ENCODE results near the gene ADAM10.
"Not testable (repeated sequence)": the region's sequence is repeated elsewhere in the genome, so short reads cannot be mapped to it uniquely, and the experiment has no call there.

ADAM10 gene

GRCh38 chr15:58773024-58773423, 23.5 kb upstream of the ADAM10 start:
- H3K27me3 ChIP-seq (ENCODE audit: control insufficient read depth in 5 of 5, insufficient read depth in 4 of 5, low read length in 5 of 5) = no peaks in the 10 kb centered on the region
- H3K36me3 ChIP-seq (ENCODE audit: control insufficient read depth in 5 of 5, insufficient read depth in 5 of 5, low read length in 5 of 5) = no peaks in the 10 kb centered on the region
- peak overlapping the region; percentile 34 to 97 (median 87) for H3K4me3 ChIP-seq (ENCODE audit: low read depth in 1 of 5, low read length in 5 of 5)
- H3K9me3 ChIP-seq (ENCODE audit: control insufficient read depth in 5 of 5, low read length in 5 of 5) = no peaks in the 10 kb centered on the region
- no peak overlapping the region for H3K9ac ChIP-seq (ENCODE audit: low read length in 5 of 5)
- no peak overlapping the region for H3K27ac ChIP-seq (ENCODE audit: low read depth, low read length)
- peaks cover 8 to 39% (median 35%) of the 10 kb centered on the region in 5 donors for H3K4me1 ChIP-seq (ENCODE audit: control insufficient read depth in 5 of 5, insufficient read depth in 5 of 5, low read length in 5 of 5)

DNA sequence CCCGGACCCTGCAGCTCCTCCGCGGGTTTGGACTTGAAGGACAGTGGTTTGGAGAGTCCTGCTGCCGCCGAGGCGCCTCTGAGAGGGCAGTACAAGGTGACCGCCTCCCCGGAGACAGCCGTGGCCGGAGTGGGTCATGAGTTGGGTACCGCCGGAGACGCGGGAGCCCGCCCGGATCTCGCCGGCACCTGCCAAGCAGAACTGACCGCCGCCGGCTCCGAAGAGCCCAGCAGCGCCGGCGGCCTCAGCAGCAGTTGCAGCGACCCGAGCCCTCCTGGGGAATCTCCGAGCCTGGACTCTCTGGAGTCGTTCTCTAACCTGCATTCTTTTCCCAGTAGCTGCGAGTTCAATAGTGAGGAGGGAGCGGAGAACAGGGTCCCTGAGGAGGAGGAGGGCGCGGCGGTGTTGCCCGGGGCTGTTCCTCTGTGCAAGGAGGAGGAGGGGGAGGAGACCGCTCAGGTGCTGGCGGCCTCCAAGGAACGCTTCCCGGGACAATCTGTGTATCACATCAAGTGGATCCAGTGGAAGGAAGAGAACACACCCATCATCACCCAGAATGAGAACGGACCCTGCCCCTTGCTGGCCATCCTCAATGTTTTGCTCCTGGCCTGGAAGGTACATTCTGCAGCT, 22.2 kb upstream of the ADAM10 start:
- H3K36me3 ChIP-seq (ENCODE audit: control insufficient read depth in 5 of 5, insufficient read depth in 5 of 5, low read length in 5 of 5) = no peaks in the 10 kb centered on the region
- peaks cover 8 to 39% (median 35%) of the 10 kb centered on the region in 5 donors for H3K4me1 ChIP-seq (ENCODE audit: control insufficient read depth in 5 of 5, insufficient read depth in 5 of 5, low read length in 5 of 5)

DNA sequence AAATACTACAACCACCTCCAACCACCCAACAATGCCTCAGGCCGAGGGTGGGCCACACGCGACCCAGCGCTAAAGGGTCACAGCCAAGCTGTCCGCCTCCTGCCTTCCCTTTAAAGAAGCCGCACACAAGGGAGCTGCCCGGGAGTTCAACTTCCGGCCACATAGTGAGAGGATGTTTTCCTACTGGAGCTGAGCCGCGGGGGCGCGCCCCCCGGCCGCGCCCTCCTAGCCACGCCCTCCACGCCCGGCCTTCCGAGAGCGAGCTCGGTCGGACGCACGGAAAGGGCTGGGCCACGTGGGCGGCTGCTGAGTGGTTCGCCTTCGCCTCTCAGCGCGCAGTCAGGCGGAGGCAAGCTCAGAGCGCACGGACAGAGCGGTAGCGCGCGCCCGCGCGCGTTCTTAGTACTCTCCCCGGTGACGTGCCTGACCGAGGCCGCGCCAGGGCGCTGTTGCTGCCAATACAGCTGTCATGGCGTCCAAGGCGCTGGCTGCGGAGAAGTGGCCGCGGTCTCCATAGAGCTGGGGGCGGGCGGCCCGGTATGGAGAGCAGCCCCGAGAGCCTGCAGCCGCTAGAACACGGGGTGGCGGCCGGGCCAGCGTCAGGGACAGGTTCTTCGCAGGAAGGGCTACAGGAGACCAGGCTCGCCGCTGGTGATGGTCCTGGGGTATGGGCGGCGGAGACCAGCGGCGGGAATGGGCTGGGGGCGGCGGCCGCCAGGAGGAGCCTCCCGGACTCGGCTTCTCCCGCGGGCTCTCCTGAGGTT, 21.5 kb upstream of the ADAM10 start, which contains the start of gene MINDY2:
Gene MINDY2 (plus strand): TSS at position 446 of the 764 bp plus-strand sequence. CDS start 94 bp downstream, at position 540.
- H3K4me1 ChIP-seq (ENCODE audit: control insufficient read depth in 5 of 5, insufficient read depth in 5 of 5, low read length in 5 of 5) = peaks cover 8 to 39% (median 35%) of the 10 kb centered on the region in 5 donors

More for the DNA sequence above, 22.2 kb upstream of the ADAM10 start:
- H3K9ac ChIP-seq (ENCODE audit: low read length in 5 of 5) = peak overlapping the region in 4 of 5 donors; percentile 73 to 89 (median 82)
- peak overlapping the region; percentile 82 to 97 (median 88) for H3K4me3 ChIP-seq (ENCODE audit: low read depth in 1 of 5, low read length in 5 of 5)
- H3K27ac ChIP-seq (ENCODE audit: low read depth, low read length) = peak overlapping the region; percentile 94
- H3K9me3 ChIP-seq (ENCODE audit: control insufficient read depth in 5 of 5, low read length in 5 of 5) = no peaks in the 10 kb centered on the region
- no peaks in the 10 kb centered on the region for H3K27me3 ChIP-seq (ENCODE audit: control insufficient read depth in 5 of 5, insufficient read depth in 4 of 5, low read length in 5 of 5)

GRCh38 chr15:58770519-58770856, 21.0 kb upstream of the ADAM10 start:
- no peaks in the 10 kb centered on the region for H3K36me3 ChIP-seq (ENCODE audit: control insufficient read depth in 5 of 5, insufficient read depth in 5 of 5, low read length in 5 of 5)
- H3K4me3 ChIP-seq (ENCODE audit: low read depth in 1 of 5, low read length in 5 of 5) = peak overlapping the region; percentile 72 to 97 (median 88)
- H3K4me1 ChIP-seq (ENCODE audit: control insufficient read depth in 5 of 5, insufficient read depth in 5 of 5, low read length in 5 of 5) = peaks cover 8 to 39% (median 35%) of the 10 kb centered on the region in 5 donors
- no peaks in the 10 kb centered on the region for H3K9me3 ChIP-seq (ENCODE audit: control insufficient read depth in 5 of 5, low read length in 5 of 5)
- H3K27ac ChIP-seq (ENCODE audit: low read depth, low read length) = peak overlapping the region; percentile 94
- no peaks in the 10 kb centered on the region for H3K27me3 ChIP-seq (ENCODE audit: control insufficient read depth in 5 of 5, insufficient read depth in 4 of 5, low read length in 5 of 5)
- peak overlapping the region; percentile 30 to 84 (median 67) for H3K9ac ChIP-seq (ENCODE audit: low read length in 5 of 5)

More for the DNA sequence above, 21.5 kb upstream of the ADAM10 start, which contains the start of gene MINDY2:
- no peaks in the 10 kb centered on the region for H3K9me3 ChIP-seq (ENCODE audit: control insufficient read depth in 5 of 5, low read length in 5 of 5)
- H3K27me3 ChIP-seq (ENCODE audit: control insufficient read depth in 5 of 5, insufficient read depth in 4 of 5, low read length in 5 of 5) = no peaks in the 10 kb centered on the region
- H3K36me3 ChIP-seq (ENCODE audit: control insufficient read depth in 5 of 5, insufficient read depth in 5 of 5, low read length in 5 of 5) = no peaks in the 10 kb centered on the region
- peak within 1 kb of the TSS; percentile 94 for H3K27ac ChIP-seq (ENCODE audit: low read depth, low read length)
- peak within 1 kb of the TSS; percentile 82 to 97 (median 88) for H3K4me3 ChIP-seq (ENCODE audit: low read depth in 1 of 5, low read length in 5 of 5)
- H3K9ac ChIP-seq (ENCODE audit: low read length in 5 of 5) = peak within 1 kb of the TSS; percentile 30 to 89 (median 84)

DNA sequence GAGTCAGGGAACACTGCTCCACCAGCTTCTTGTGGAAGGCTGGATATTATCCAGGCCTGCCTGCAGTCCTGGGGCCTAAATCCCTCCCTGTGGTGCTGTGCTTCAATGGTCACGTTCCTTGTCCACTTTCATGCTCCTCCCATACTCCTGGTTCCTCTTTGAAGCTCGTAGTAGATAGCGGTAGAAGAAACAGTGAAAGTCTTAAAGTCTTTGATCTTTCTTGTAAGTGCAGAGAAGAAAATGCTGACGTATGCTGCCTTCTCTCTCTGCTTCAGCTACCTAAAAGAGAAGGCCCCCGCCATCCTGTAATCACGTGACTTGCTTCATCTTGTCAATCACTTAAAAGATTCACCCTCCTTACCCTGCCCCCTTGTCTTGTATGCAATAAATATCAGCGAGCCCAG, 19.1 kb upstream of the ADAM10 start:
- not testable (repeated sequence) for H3K27me3 ChIP-seq (ENCODE audit: control insufficient read depth in 5 of 5, insufficient read depth in 4 of 5, low read length in 5 of 5); H3K9me3 ChIP-seq (ENCODE audit: control insufficient read depth in 5 of 5, low read length in 5 of 5); H3K9ac ChIP-seq (ENCODE audit: low read length in 5 of 5); H3K36me3 ChIP-seq (ENCODE audit: control insufficient read depth in 5 of 5, insufficient read depth in 5 of 5, low read length in 5 of 5); H3K27ac ChIP-seq (ENCODE audit: low read depth, low read length); H3K4me3 ChIP-seq (ENCODE audit: low read depth in 1 of 5, low read length in 5 of 5)
- H3K4me1 ChIP-seq (ENCODE audit: control insufficient read depth in 5 of 5, insufficient read depth in 5 of 5, low read length in 5 of 5) = peaks cover 8 to 30% (median 28%) of the 10 kb centered on the region in 5 donors

GRCh38 chr15:58766290-58766689, 16.8 kb upstream of the ADAM10 start:
- peaks cover 3 to 10% (median 9%) of the 10 kb centered on the region in 5 donors for H3K4me1 ChIP-seq (ENCODE audit: control insufficient read depth in 5 of 5, insufficient read depth in 5 of 5, low read length in 5 of 5)
- no peak overlapping the region for H3K27ac ChIP-seq (ENCODE audit: low read depth, low read length)
- H3K27me3 ChIP-seq (ENCODE audit: control insufficient read depth in 5 of 5, insufficient read depth in 4 of 5, low read length in 5 of 5) = no peaks in the 10 kb centered on the region
- H3K9me3 ChIP-seq (ENCODE audit: control insufficient read depth in 5 of 5, low read length in 5 of 5) = no peaks in the 10 kb centered on the region
- no peak overlapping the region for H3K9ac ChIP-seq (ENCODE audit: low read length in 5 of 5)
- H3K36me3 ChIP-seq (ENCODE audit: control insufficient read depth in 5 of 5, insufficient read depth in 5 of 5, low read length in 5 of 5) = no peaks in the 10 kb centered on the region
- no peak overlapping the region for H3K4me3 ChIP-seq (ENCODE audit: low read depth in 1 of 5, low read length in 5 of 5)

- no peaks in the 10 kb centered on the region for H3K9me3 ChIP-seq (ENCODE audit: control insufficient read depth in 5 of 5, low read length in 5 of 5)
- no peaks in the 10 kb centered on the region for H3K36me3 ChIP-seq (ENCODE audit: control insufficient read depth in 5 of 5, insufficient read depth in 5 of 5, low read length in 5 of 5)
- H3K4me1 ChIP-seq (ENCODE audit: control insufficient read depth in 5 of 5, insufficient read depth in 5 of 5, low read length in 5 of 5) = no peaks in the 10 kb centered on the region
- no peaks in the 10 kb centered on the region for H3K27me3 ChIP-seq (ENCODE audit: control insufficient read depth in 5 of 5, insufficient read depth in 4 of 5, low read length in 5 of 5)
- no peak overlapping the region for H3K27ac ChIP-seq (ENCODE audit: low read depth, low read length)
- H3K9ac ChIP-seq (ENCODE audit: low read length in 5 of 5) = no peak overlapping the region
- H3K4me3 ChIP-seq (ENCODE audit: low read depth in 1 of 5, low read length in 5 of 5) = no peak overlapping the region
Observed at GRCh38 chr15:58764468-58764867, 15.0 kb upstream of the ADAM10 start.

DNA sequence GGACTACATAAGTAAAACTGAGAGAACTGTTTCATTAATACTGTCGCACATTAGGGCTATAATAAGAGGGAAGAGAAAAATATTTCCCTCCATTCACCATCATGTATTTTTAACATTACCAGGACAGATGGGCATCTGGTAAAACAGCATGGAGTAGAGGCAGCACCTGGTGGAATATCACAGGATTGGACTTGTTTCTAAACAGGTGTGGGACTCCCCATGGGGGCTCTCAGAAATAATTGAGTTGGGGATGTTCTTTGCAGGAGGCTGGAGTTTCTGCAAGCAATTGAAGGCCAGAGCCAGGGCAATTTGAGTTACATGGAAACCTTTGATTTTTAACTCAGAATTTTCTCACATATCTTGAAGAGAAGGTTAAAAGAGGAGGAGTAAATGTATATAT, 13.2 kb upstream of the ADAM10 start:
- Histone ChIP-seq H3K4me3 (ENCODE audit: low read depth in 1 of 5, low read length in 5 of 5) (no peak overlapping the region), H3K9ac (ENCODE audit: low read length in 5 of 5) (no peak overlapping the region), H3K36me3 (ENCODE audit: control insufficient read depth in 5 of 5, insufficient read depth in 5 of 5, low read length in 5 of 5) (no peaks in the 10 kb centered on the region), H3K27me3 (ENCODE audit: control insufficient read depth in 5 of 5, insufficient read depth in 4 of 5, low read length in 5 of 5) (no peaks in the 10 kb centered on the region), H3K9me3 (ENCODE audit: control insufficient read depth in 5 of 5, low read length in 5 of 5) (no peaks in the 10 kb centered on the region), H3K27ac (ENCODE audit: low read depth, low read length) (no peak overlapping the region), H3K4me1 (ENCODE audit: control insufficient read depth in 5 of 5, insufficient read depth in 5 of 5, low read length in 5 of 5) (no peaks in the 10 kb centered on the region)

DNA sequence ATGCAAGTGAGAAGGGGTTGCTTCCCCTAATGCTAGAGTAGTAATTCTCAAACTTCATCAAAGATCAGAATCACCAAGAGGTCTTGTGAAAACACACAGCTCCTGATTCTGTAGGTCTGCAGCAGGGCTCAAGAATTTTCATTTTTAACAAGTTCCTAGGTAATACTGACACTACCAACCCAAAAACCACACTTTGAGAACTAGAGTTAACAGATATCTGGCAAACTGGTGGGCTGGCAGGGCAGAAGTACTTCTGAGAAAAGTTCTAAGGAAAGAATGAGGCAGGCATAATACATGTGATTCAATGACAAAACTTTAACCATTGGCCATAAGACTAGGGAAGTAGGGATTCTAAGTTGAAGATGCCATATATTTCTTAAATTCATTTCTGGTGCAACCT, 12.8 kb upstream of the ADAM10 start:
- Histone ChIP-seq H3K36me3 (ENCODE audit: control insufficient read depth in 5 of 5, insufficient read depth in 5 of 5, low read length in 5 of 5) (no peaks in the 10 kb centered on the region), H3K27ac (ENCODE audit: low read depth, low read length) (no peak overlapping the region), H3K9me3 (ENCODE audit: control insufficient read depth in 5 of 5, low read length in 5 of 5) (no peaks in the 10 kb centered on the region), H3K27me3 (ENCODE audit: control insufficient read depth in 5 of 5, insufficient read depth in 4 of 5, low read length in 5 of 5) (no peaks in the 10 kb centered on the region), H3K9ac (ENCODE audit: low read length in 5 of 5) (no peak overlapping the region), H3K4me1 (ENCODE audit: control insufficient read depth in 5 of 5, insufficient read depth in 5 of 5, low read length in 5 of 5) (no peaks in the 10 kb centered on the region), H3K4me3 (ENCODE audit: low read depth in 1 of 5, low read length in 5 of 5) (no peak overlapping the region)

DNA sequence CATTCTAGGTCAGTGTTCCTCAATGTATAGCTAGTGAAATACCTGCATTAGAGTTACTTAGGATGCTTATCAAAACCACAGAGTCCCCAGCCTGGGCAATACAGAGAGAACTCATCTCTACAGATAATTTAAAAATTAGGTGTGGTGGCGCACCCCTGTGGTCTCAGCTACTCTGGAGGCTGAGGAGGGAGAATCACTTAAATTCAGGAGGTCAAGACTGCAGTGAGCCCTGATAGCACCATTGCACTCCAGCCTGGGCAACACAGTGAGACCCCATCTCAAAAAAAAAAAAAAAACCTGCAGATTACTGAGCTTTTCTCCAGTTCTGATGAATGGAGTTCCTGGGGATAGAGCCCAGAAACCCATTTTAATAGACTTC, 11.5 kb upstream of the ADAM10 start:
- Histone ChIP-seq H3K9ac (ENCODE audit: low read length in 5 of 5) (no peak overlapping the region), H3K4me1 (ENCODE audit: control insufficient read depth in 5 of 5, insufficient read depth in 5 of 5, low read length in 5 of 5) (no peaks in the 10 kb centered on the region)

More for the DNA sequence above, 11.5 kb upstream of the ADAM10 start:
- H3K27me3 ChIP-seq (ENCODE audit: control insufficient read depth in 5 of 5, insufficient read depth in 4 of 5, low read length in 5 of 5) = no peaks in the 10 kb centered on the region
- H3K36me3 ChIP-seq (ENCODE audit: control insufficient read depth in 5 of 5, insufficient read depth in 5 of 5, low read length in 5 of 5) = no peaks in the 10 kb centered on the region
- no peak overlapping the region for H3K27ac ChIP-seq (ENCODE audit: low read depth, low read length)
- no peak overlapping the region for H3K4me3 ChIP-seq (ENCODE audit: low read depth in 1 of 5, low read length in 5 of 5)
- no peaks in the 10 kb centered on the region for H3K9me3 ChIP-seq (ENCODE audit: control insufficient read depth in 5 of 5, low read length in 5 of 5)

Data from subcutaneous abdominal adipose tissue (tissue), 5 donors.